ENCODE measurements around the gene CCNT1.
"Not testable (repeated sequence)": the region's sequence is repeated elsewhere in the genome, so short reads cannot be mapped to it uniquely, and the experiment has no call there.

CCNT1 gene

GRCh38 chr12:48645354-48645753 is 71.2 kb downstream of the CCNT1 start:
- not testable (repeated sequence) for H3K4me1 ChIP-seq (ENCODE audit: control insufficient read depth in 2 of 2, insufficient read depth in 2 of 2, low read length in 2 of 2); H3K4me3 ChIP-seq (ENCODE audit: low read length in 2 of 2); H3K9ac ChIP-seq (ENCODE audit: low read depth in 1 of 2, low read length in 2 of 2); H3K9me3 ChIP-seq (ENCODE audit: control insufficient read depth in 2 of 2, low read length in 2 of 2); H3K27ac ChIP-seq (ENCODE audit: low read depth in 2 of 2, low read length in 2 of 2); H3K36me3 ChIP-seq (ENCODE audit: control insufficient read depth in 2 of 2, insufficient read depth in 2 of 2, low read length in 2 of 2); H3K27me3 ChIP-seq (ENCODE audit: control insufficient read depth in 2 of 2, insufficient read depth in 2 of 2, low read length in 2 of 2)

DNA sequence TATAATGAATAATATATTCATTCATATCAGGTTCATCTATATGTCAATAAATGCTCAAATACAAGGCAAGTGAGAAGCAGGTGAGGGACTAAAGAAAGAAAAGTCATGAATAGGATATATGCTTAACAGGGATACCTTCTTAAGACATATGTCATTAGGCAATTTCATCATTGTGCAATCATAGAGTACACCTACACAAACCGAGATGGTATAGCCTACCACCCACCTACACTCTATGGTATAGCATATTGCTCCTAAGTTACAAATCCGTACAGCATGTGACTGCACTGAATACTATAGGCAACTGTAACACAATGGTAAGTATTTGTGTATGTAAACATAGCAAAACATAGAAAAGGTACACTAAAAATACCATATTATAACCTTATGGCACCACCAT is 73.5 kb downstream of the CCNT1 start:
- H3K27ac ChIP-seq (ENCODE audit: low read depth in 2 of 2, low read length in 2 of 2), result no peak overlapping the region
- H3K9ac ChIP-seq (ENCODE audit: low read depth in 1 of 2, low read length in 2 of 2), result no peak overlapping the region
- no peaks in the 10 kb centered on the region for H3K9me3 ChIP-seq (ENCODE audit: control insufficient read depth in 2 of 2, low read length in 2 of 2)
- H3K27me3 ChIP-seq (ENCODE audit: control insufficient read depth in 2 of 2, insufficient read depth in 2 of 2, low read length in 2 of 2), result no peaks in the 10 kb centered on the region
- peaks cover 0 to 7% of the 10 kb centered on the region in 2 donors for H3K36me3 ChIP-seq (ENCODE audit: control insufficient read depth in 2 of 2, insufficient read depth in 2 of 2, low read length in 2 of 2)
- no peaks in the 10 kb centered on the region for H3K4me1 ChIP-seq (ENCODE audit: control insufficient read depth in 2 of 2, insufficient read depth in 2 of 2, low read length in 2 of 2)
- H3K4me3 ChIP-seq (ENCODE audit: low read length in 2 of 2), result no peak overlapping the region

DNA sequence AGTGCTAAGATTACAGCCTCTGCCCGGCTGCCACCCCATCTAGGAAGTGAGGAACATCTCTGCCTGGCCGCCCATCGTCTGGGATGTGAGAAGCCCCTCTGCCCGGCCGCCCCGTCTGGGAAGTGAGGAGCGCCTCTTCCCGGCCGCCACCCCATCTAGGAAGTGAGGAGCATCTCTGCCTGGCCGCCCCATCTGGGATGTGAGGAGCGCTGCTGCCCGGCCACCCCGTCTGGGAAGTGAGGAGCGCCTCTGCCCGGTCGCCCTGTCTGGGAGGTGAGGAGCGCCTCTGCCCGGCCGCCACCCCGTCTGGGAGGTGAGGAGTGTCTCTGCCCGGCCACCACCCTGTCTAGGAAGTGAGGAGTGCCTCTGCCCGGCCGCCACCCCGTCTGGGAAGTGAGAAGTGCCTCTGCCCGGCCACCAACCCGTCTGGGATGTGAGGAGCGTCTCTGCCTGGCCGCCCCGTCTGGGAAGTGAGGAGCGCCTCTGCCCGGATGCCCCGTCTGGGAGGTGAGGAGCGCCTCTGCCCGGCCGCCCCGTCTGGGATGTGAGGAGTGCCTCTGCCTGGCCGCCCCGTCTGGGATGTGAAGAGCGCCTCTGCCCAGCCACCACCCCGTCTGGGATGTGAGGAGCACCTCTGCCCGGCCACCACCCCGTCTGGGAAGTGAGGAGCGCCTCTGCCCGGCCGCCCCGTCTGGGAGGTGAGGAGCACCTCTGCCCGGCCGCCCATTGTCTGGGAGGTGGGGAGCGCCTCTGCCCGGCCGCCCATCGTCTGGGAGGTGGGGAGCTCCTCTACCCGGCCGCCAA is 74.6 kb downstream of the CCNT1 start:
- not testable (repeated sequence) for H3K36me3 ChIP-seq (ENCODE audit: control insufficient read depth in 2 of 2, insufficient read depth in 2 of 2, low read length in 2 of 2); H3K27me3 ChIP-seq (ENCODE audit: control insufficient read depth in 2 of 2, insufficient read depth in 2 of 2, low read length in 2 of 2); H3K4me3 ChIP-seq (ENCODE audit: low read length in 2 of 2); H3K4me1 ChIP-seq (ENCODE audit: control insufficient read depth in 2 of 2, insufficient read depth in 2 of 2, low read length in 2 of 2); H3K27ac ChIP-seq (ENCODE audit: low read depth in 2 of 2, low read length in 2 of 2); H3K9ac ChIP-seq (ENCODE audit: low read depth in 1 of 2, low read length in 2 of 2); H3K9me3 ChIP-seq (ENCODE audit: control insufficient read depth in 2 of 2, low read length in 2 of 2)

GRCh38 chr12:48640854-48641253 is 75.7 kb downstream of the CCNT1 start:
- Histone ChIP-seq H3K27me3 (ENCODE audit: control insufficient read depth in 2 of 2, insufficient read depth in 2 of 2, low read length in 2 of 2) (no peaks in the 10 kb centered on the region), H3K4me3 (ENCODE audit: low read length in 2 of 2) (no peak overlapping the region), H3K4me1 (ENCODE audit: control insufficient read depth in 2 of 2, insufficient read depth in 2 of 2, low read length in 2 of 2) (no peaks in the 10 kb centered on the region), H3K27ac (ENCODE audit: low read depth in 2 of 2, low read length in 2 of 2) (no peak overlapping the region), H3K9me3 (ENCODE audit: control insufficient read depth in 2 of 2, low read length in 2 of 2) (no peaks in the 10 kb centered on the region), H3K9ac (ENCODE audit: low read depth in 1 of 2, low read length in 2 of 2) (no peak overlapping the region), H3K36me3 (ENCODE audit: control insufficient read depth in 2 of 2, insufficient read depth in 2 of 2, low read length in 2 of 2) (peaks cover 0 to 3% of the 10 kb centered on the region in 2 donors)

GRCh38 chr12:48640428-48640827 is 76.1 kb downstream of the CCNT1 start:
- Histone ChIP-seq H3K27me3 (ENCODE audit: control insufficient read depth in 2 of 2, insufficient read depth in 2 of 2, low read length in 2 of 2) (no peaks in the 10 kb centered on the region), H3K4me1 (ENCODE audit: control insufficient read depth in 2 of 2, insufficient read depth in 2 of 2, low read length in 2 of 2) (no peaks in the 10 kb centered on the region), H3K27ac (ENCODE audit: low read depth in 2 of 2, low read length in 2 of 2) (no peak overlapping the region), H3K9ac (ENCODE audit: low read depth in 1 of 2, low read length in 2 of 2) (no peak overlapping the region), H3K36me3 (ENCODE audit: control insufficient read depth in 2 of 2, insufficient read depth in 2 of 2, low read length in 2 of 2) (peaks cover 0 to 3% of the 10 kb centered on the region in 2 donors), H3K9me3 (ENCODE audit: control insufficient read depth in 2 of 2, low read length in 2 of 2) (no peaks in the 10 kb centered on the region), H3K4me3 (ENCODE audit: low read length in 2 of 2) (no peak overlapping the region)
